TTC549 (cell line): ENCODE measurements around the gene TXNDC9.
"Not testable (repeated sequence)": the region's sequence is repeated elsewhere in the genome, so short reads cannot be mapped to it uniquely, and the experiment has no call there.

Experiments used
- FAIRE-seq: peaks from 2 replicates; lab custom pipeline; 2012; peaks lifted over from hg19 to GRCh38; lab: Jason Lieb, UNC

TXNDC9 gene

DNA sequence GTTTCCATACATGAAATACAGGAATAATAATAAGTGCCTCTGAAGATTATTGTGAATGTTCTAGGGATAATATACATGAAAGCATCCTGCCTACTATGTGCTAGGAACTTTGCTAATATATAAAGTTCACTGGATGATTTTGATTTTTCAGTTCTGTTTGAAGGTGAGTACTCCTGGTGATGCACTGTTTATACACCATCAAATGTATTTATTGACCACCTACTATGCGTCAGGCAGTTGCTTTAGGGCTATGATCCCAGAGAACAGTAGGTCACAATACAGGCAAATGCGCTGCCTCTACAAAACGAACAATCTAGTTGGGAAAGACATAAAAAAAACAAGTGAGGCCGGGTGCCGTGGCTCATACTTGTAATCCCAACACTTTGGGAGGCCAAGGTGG lies 10.7 kb downstream of the TXNDC9 start:
- FAIRE-seq, result no peak

DNA sequence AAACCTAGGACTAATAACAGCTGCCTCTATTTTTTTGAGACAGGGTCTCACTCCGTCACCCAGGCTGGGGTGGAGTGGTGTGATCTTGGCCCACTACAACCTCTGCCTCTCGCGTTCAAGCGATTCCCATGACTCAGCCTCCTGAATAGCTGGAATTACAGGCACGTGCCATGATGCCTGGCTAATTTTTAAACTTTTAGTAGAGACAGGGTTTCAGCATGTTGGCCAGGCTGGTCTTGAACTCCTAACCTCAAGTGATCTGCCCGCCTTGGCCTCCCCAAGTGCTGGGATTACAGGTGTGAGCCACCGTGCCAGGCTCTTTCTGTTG lies 18.3 kb downstream of the TXNDC9 start:
- not testable (repeated sequence) for FAIRE-seq

DNA sequence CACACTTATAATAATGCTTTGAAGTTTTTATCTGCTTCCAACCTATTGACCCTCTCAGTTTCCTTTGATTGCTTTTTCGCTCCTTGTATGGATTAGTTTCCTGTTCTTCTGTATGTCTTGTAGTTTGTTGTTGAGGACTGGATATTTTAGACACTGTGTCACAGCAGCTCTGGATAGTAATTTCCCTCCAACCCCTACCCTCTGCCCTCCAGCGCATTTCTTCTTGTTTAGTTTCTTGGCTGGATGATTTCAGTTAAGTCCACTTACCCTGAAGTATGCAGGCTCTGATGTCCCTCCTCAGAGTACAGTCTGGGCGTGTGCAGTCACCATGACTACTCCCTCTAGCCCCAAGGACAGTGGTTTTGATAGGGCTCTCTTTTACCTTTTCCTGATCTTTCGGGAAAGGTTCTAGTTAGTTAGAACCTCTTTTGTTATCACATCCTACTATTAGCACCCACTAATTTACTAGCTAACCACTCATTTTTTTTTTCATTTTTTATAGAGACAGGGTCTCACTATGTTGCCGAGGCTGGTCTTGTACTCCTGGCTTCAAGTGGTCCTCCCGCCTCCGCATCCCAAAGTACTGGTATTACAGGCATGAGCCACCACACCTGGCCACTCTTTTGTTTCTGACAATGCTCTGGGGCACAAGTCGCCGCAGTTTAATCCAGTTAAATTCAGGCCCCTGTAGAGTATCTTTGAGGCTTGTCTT lies 18.8 kb downstream of the TXNDC9 start:
- no peak for FAIRE-seq

DNA sequence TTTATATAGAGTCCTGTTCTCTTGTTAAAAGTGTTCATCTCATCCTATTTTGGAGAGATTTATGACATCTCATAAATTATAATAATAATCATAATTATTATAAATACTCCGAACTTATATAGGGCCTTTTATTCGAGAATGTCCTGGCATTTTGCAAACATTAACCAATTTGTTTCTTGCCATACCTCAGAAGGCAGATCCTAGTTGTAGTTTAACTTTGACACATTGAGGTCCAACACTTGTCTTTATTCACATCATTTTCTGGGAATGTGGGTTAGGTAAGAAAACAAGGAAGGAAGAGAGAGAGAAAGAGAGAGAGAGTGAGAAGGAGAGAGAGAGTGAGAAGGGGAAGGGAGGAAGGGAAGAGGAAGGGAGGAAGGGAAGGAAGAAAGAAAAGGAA lies 35.0 kb downstream of the TXNDC9 start, which contains the start of gene LYG1:
TSS of gene LYG1 (minus strand) at position 101 of the 400 bp plus-strand sequence. CDS start 5,527 bp downstream, outside the sequence.
- FAIRE-seq, result not testable (repeated sequence)

DNA sequence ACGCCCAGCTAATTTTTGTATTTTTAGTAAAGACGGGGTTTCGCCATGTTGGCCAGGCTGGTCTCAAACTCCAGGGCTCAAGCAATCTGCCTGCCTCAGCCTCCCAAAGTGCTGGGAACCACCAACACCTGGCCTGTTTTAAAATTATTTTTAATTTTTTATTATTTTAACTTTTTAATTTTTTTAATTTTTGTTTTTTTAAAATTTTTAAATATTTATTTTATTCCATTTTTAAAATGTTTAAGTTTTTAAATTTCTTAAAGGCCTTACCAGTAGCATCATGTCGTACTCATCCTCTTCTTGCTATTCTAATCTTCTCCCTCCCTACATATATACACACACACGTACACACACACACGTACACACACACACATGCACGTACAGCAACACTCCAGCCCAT lies 36.6 kb downstream of the TXNDC9 start:
- no peak for FAIRE-seq

DNA sequence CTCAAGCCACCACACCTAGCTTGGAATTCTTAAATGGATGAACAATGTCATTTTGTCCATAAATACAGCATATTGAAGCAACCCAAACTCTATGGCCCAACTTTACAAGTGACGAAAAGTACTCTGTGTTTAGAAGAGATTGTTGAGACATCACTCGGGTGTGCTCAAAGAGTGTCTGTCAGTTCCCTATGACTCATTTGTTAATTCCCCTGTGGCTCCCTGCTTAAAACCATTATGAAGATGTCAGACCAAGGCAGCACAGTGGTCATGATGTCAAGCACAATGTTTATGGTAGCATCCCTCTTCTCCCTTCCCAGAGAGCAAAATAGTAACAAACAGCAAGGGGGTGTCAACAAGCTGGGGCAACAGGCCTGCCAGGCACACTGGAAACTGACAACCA lies 38.1 kb downstream of the TXNDC9 start:
- FAIRE-seq, result no peak

DNA sequence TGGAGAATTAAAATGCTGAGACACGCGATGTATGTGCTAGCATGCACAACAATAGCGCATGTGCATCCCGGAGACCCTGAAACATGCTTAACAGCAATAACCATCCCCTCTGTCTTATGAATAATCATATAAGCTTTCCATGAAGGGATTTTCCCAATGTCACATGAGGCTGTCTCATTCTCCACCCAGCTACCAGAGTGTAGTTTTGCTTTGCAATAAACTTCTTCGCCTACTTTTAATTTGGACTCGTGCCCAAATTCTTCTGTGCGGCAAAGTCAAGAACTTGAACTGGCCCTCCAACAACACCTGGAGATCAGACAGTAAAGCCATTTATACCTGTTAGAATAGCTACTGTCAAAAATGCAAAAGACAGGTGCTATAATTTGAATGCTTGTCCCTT lies 50.6 kb downstream of the TXNDC9 start:
- no peak for FAIRE-seq

DNA sequence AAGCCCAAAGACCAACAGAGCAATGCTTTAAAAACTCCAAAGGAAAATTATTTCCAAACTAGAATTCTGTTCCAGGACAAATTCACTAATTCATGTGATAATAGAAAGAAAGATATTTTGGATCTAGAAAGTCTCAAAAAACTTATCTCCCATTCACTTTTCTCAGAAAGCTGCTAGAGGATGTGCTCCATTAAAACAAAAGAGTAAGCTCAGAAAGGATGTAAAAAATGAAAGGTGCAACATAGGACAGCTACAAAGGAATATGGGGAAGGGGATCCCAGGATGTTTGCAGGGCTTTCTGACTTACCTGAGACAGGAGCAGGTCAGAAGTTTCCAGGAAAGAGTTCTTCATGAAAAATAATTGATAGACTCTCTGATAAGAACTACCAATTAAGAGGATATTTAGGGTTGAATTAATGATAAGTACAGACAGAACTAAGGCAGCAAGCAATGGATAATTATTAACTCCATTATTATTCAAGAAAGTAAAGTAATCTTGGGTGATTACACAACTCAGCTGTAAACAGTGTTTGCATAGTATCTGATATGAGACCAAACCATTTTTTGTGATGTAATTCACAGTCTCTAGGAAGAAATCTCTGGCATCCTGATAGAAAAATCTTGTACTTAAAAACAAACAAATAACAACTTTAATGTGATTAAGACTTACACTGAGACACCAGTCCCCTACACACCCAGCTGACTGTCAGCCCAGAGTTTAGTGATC lies 56.0 kb downstream of the TXNDC9 start:
- FAIRE-seq, result no peak

DNA sequence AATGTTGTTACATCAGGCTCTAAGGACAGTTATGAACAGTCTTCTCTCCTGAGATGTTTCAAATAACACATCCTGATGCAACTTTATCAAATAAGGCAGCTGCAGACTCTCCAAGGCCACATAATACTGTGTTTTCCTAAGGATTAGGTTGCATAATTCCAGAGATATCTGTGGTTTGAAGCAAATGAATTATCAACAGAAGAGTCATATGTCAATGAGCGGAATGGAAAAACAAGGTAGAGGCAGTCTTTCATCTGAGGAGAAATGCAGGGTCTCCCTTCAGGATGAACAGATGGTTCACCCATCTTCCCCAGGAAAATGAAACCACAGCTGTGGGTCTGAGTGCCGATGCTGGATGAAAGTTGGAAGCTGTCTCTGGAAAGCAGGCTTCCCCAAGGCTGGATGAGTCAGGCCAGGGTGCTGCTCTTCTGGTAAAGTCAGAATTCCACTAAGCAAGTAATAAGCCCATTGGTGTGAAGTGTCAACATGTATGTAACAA lies 57.3 kb downstream of the TXNDC9 start:
- no peak for FAIRE-seq

DNA sequence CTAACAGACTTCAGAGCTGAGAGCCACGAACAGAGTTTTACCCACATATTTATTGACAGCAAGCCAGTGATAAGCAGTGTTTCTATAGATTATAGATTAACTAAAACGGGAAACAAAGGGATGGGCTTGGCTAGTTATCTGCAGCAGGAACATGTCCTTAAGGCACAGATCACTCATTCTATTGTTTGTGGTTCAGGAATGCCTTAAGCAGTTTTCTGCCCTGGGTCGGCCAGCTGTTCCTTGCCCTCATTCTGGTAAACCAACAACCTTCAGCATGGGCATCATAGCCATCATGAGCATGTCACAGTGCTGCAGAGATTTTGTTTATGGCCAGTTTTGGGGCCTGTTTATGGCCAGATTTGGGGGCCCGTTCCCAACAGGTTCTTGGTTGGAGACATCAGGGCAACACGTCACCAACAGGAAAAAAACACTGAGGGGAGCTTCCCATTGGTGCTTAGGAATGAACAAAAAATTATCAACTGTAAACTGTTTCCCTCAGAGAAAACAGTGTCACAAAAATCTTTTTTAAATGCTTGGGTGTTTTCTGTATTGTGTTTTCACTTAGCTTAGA lies 57.9 kb downstream of the TXNDC9 start:
- not testable (repeated sequence) for FAIRE-seq

DNA sequence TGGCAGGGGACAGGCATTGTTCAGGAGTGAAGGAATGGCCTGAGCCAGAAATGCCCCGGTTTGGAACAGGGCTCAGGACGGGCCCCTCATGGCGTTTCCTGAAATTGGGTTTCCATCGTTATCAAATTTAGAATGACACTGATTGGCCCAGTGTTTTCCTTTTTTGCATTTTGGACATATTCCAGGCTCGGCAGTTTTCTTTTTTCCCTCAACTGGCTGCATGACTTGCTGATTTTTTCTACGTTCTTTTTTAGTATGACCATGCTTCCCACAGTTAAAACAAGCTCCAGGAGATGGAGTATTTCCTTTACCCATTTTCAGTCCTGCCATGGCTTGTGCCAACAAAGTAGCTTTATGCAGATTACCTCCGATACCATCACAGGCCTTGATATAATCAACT lies 60.3 kb downstream of the TXNDC9 start:
- FAIRE-seq, result no peak
